ENCODE results near the gene STK32B.

STK32B gene

DNA sequence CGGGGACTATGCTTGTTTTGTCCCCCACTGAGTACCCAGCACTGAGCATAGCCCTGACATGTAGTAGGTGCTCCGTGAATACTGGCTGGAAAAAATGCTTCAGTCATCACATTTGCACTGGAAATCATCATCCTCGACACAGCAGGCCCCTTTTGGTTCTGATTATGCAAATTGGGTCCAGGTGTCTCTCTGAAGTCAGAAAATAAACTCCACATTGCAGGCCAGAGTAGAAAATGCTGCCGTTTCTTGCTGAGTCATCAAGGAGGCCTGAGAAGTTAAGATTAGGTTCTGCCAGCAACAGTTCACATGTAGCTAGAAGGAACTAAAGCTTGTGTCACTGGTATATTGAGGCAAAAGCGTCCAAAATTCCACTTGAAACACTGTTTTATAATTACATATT is 15.0 kb upstream of the STK32B start:
- H3K4me3 ChIP-seq (ENCODE audit: control insufficient read depth, low read depth, low read length), result no peak overlapping the region
- DNase-seq (ENCODE audit: low read depth), result peak; percentile 75
- TF ChIP-seq, protein P1, sequence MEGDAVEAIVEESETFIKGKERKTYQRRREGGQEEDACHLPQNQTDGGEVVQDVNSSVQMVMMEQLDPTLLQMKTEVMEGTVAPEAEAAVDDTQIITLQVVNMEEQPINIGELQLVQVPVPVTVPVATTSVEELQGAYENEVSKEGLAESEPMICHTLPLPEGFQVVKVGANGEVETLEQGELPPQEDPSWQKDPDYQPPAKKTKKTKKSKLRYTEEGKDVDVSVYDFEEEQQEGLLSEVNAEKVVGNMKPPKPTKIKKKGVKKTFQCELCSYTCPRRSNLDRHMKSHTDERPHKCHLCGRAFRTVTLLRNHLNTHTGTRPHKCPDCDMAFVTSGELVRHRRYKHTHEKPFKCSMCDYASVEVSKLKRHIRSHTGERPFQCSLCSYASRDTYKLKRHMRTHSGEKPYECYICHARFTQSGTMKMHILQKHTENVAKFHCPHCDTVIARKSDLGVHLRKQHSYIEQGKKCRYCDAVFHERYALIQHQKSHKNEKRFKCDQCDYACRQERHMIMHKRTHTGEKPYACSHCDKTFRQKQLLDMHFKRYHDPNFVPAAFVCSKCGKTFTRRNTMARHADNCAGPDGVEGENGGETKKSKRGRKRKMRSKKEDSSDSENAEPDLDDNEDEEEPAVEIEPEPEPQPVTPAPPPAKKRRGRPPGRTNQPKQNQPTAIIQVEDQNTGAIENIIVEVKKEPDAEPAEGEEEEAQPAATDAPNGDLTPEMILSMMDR (conservative IDR thresholded peaks at IDR 0.05; ENCODE audit: control insufficient read depth, insufficient read depth, low read depth, low read length), result no peak

DNA sequence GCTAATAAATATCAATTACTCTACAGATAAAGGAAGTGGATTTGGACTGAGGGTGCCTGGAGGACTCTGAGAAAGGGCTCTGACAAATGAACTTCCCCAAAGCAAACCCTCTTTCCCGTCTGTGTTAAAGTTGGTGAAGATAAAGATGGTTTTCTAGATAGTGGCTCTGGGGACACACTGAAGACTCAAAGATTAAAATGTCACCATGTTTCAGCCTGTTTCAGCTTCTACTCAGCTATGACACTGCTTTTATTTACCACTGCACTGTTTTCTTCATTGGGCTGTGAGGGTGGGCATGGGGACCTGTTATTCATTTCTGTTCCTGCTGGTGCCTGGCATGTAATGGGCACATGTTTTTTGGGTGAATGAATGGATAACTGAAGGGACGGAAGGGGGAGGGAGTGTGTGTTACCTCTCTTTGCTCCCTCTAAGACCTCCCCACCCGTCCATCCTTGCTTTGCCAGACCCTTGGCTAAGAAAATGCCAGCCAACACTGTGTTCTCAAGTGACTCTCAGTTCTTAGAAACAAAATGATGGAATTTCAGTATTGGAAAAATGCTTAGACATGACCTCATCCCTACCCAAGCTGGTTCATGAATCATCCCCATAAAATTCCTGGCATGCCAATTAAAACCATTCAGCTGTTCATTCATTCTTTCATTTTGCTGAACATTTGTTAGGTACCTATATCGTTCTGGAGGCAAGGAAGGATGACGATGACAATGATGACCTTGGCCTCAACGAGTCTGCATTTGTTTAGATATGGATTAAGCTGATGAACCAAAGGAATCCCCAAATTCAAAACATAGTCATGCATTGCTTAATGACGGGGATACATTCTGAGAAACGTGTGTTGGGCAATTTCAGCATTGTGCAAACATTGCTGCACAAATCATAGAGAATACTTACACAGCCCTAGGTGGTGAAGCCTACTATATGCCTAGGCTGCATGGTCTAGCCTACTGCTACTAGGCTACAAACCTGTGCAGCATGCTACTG is 13.4 kb upstream of the STK32B start:
- TF ChIP-seq, protein P1 (conservative IDR thresholded peaks at IDR 0.05; ENCODE audit: control insufficient read depth, insufficient read depth, low read depth, low read length), result no peak
- DNase-seq (ENCODE audit: low read depth), result peak; percentile 92
- no peak overlapping the region for H3K4me3 ChIP-seq (ENCODE audit: control insufficient read depth, low read depth, low read length)

DNA sequence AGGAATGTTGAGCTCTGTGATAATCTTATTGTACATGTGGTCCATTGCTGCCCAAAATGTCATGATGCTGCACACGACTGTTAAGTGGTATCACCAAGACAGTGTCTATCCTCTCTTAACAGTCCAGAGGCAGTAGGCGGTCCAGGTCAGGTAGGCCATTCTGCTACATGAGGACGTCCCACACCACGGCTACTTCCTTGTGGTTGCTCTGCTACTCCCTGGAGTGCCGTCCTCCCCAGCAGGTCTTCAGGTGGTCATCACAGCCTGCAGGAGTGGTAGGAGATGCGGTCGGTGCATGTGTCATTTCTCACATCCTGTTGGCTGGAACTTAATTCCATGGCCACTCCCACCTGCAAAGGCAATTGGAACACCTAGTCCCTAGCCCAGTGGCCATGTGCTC is 11.5 kb upstream of the STK32B start:
- no peak for DNase-seq (ENCODE audit: low read depth)
- no peak overlapping the region for H3K4me3 ChIP-seq (ENCODE audit: control insufficient read depth, low read depth, low read length)
- TF ChIP-seq, protein P1 (conservative IDR thresholded peaks at IDR 0.05; ENCODE audit: control insufficient read depth, insufficient read depth, low read depth, low read length), result no peak

DNA sequence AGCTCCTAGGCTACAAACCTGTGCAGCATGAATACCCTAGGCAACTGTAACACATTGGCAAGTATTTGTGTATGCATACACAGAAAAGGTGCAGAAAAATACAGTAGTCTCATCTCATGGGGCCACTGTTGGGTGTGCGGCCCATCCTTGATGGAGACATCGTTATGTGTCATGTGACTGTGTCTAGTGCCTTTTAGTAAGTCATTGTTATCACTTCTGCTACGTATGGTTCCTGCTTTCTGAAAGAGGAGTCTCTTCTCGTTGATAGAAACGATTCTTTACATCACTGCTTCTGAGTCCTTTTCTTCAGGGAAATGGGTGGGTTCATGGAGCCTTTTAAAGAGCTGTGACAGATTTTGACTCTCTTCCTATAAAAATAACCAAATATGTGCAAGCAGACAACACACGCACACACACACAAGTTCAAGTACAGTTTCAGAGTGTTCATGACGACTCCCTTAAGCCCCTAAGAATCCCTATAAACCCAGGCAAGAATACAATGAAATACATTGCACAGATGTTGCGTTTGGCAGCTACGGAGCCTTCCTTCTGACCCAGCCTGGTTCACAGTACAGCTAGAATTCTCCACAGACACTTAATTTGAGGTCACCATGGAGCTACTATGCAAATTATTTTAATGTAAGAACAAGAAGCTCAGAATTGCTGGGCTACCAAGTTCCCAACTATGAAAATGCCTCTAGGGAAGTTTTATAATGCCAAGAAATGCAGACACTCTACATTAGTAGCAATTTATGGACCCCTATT is 10.2 kb upstream of the STK32B start:
- DNase-seq (ENCODE audit: low read depth), result no peak
- TF ChIP-seq, protein P1 (conservative IDR thresholded peaks at IDR 0.05; ENCODE audit: control insufficient read depth, insufficient read depth, low read depth, low read length), result no peak
- H3K4me3 ChIP-seq (ENCODE audit: control insufficient read depth, low read depth, low read length), result no peak overlapping the region

DNA sequence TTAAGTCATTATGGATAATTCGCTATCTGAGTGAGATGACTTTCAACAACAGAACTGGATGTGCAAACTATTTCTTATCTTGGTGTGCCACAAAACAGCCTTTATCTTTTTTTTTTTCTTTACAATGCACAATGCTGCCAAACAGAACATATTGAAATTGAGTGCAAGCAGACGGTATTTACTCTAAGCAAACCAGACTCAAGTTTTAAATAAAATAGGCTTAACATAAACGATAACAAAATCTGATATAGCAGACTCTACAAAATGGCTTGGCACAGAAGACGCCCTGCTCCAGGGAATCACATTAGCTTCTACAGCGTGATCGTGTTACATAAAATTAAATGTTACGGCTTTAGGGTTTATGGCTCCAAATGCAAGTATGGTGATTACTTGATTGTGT is 9.6 kb upstream of the STK32B start:
- DNase-seq (ENCODE audit: low read depth), result no peak
- TF ChIP-seq, protein P1 (conservative IDR thresholded peaks at IDR 0.05; ENCODE audit: control insufficient read depth, insufficient read depth, low read depth, low read length), result no peak
- no peak overlapping the region for H3K4me3 ChIP-seq (ENCODE audit: control insufficient read depth, low read depth, low read length)

DNA sequence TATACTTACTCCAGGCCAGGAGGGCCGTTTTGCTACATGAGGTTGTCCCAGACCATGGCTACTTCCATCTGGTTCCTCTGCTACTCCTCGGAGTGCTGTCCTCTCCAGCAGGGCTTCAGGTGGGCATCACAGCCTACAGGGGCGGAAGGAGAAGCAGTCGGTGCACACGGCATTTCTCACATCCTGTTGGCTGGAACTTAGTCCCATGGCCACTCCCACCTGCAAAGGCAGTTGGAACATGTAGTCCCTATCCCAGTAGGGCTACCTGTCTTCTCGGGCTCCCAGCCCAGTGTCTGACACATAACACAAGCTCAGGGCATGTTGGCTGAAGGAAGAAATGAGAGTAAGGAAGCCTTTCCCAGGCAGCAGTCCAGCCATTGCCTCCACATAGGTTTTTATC is 7.7 kb upstream of the STK32B start:
- no peak overlapping the region for H3K4me3 ChIP-seq (ENCODE audit: control insufficient read depth, low read depth, low read length)
- DNase-seq (ENCODE audit: low read depth), result no peak
- TF ChIP-seq, protein P1 (conservative IDR thresholded peaks at IDR 0.05; ENCODE audit: control insufficient read depth, insufficient read depth, low read depth, low read length), result no peak

Measured in fibroblast of mammary gland (primary cell).